GM12801 (cell line): Measurements from ENCODE around the gene RPS2.

ENCODE experiments used
- CTCF ChIP-seq: IDR thresholded peaks from one replicate; pipeline ENCODE4 v1.5.1; 2011; ENCODE audit warnings: control low read depth; ENCODE audit not compliant: insufficient read length; ENCODE audit errors: extremely low read depth

Gene RPS2

GRCh38 chr16:1938316-1938715 lies 26.3 kb downstream of the RPS2 start:
- no peak for TF ChIP-seq CTCF

DNA sequence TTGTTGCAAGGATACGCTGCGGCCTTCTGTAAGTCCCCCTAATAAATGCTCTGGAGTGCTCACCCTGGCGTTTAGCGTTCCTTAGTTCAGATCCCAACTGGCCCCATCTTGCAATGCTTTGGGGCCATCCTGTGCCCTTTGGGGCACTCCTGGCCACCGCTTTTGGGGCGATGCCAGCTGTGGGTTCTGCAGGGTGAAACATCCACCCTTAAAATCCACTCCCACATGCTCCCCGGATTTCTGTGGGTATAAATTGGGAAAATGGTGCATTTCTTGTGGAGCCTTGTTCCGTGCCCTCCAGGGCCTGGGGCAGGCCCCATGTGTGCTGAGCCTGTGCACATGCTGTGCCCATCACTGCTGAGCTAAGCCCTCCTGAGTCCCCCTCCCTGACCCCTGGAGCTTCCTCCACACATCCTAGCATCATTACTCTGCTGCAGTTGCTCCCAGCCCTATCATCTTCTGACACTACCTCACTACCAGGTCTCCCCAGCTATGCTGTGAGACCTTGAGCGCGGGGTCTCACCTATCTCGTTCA lies 27.6 kb downstream of the RPS2 start:
- no peak for TF ChIP-seq CTCF

DNA sequence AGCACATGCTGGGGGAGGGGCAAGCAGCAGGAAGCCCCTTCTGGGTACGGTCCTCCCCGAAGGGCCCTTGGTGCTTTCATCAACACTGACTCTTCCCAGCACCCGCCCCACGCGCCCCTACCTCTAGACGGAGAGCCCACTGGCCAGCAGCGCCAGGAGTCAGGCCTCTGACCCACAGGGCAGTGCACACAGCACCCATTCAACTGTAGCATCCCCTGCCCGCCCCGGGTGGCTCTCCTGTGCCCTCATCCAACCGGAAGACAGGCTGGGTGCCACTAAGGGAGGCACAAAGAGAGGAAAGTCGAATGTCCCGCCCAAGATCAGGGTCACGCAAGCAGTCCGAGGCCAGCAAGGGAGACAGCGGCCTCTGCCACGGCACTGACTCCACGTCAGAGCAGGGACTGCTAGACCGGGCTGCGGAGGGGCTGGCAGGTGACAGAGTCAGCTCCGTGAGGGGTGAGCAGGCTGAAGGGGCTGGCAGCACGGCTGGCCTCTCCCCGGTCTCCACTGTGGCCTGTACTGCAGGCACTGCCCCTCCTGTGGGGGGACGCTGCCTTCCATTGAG lies 31.4 kb downstream of the RPS2 start:
- TF ChIP-seq CTCF: no peak

DNA sequence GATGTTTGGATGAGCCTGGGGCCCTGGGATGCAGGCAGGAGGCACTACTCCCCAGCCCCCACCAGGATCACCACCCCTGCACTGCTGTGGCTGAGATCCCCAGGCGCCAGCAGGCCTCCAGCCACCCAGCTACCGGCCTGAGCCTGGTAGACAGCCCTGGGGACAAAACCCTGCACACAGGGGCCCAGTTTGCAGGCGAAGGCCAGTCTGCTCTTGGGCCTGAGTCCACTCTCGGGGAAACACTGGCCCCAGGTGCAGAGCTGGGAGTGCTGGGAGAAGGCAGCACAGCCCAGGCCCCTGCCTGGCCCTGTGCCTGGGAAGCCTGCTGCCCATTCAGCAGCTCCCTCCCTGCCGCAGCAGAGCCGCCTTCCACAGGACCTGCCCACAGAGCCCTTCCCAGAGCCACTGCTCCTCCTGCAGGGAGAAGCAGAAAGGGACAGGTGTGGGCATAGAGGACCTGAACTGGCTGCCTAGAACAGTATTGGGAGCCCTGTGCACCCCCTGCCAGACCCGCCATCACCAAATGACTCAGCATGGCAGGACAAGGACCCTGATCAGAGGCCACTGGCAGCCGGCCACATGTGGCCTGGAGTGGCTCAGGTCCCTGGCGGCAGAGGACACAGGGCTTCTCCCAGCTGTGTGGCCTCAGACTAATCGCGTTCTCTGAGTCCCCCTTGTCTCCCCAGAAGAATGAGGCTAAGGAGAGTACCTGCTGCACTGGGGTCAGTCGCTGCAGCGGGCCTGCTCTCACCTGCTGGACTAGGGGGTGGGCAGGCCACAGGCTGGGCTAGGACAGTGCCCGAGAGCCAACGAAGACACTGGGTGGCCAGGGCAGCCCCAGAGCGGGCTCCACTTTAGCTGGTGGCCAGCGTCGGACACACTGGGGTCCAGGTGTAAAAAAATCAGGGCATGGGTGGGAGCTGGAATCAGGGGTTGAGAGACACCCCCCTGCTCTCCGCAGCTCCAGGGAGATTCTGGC lies 32.3 kb downstream of the RPS2 start:
- TF ChIP-seq CTCF: no peak

DNA sequence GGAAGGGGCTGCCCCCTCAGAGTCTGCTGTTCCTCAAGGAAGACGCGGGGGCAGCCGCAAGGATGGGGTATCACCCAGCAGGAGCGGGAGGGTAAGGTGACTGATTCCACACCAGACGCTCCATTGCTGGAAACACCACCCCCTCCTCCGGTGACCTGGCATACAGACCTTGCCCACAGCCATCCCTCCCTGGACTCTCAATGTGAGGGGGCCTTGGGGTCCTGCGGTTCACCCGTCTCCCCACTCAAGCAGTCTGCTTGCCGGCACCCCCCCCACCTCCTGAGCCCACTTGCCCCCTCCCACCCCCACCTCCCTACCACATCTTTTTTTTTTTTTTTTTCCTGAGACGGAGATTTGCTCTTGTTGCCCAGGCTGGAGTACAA lies 34.3 kb downstream of the RPS2 start:
- no peak for TF ChIP-seq CTCF

DNA sequence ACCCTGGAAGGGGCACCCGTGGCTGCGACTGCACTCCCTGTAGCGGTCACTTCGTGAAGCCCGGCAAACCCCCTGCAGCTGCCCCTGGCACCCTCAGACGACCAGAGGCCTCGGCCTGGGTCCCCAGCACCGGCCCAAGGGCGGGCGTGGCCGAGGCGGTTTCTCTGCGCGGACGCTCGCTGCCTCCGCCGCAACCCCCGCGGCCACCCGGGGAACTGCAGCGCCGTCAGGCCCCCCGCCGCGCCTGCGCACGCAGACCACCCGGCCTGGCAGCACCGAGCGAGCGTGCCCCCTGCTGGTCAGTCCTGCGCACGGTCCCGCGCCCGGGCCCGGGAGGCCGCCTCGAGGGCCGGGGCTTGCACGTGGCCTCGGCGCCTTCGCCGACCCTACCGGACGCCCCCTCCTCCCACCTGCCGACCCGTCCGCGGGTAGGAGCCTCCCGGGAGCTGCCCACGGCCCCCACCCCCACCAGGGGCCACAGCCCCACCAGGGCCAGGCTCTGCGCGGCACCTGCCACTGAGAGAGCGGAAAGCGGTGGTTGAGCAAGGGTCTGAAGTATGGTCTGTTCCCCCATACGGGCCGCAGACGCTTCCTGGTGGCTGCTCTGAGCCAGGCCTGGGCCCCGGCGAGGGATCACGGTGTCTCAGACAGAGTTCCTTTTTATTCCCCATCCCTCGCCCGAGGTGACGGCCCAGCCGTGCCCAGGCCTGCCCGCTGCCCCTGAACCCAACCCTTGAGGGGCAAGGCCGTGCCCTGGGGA lies 34.9 kb downstream of the RPS2 start:
- no peak for TF ChIP-seq CTCF

GRCh38 chr16:1929105-1929504 lies 35.5 kb downstream of the RPS2 start:
- no peak for TF ChIP-seq CTCF
